Measurements from ENCODE around the gene ELOVL3. TPM values are rescaled to one million over a fixed set of nuclear protein-coding genes. Genes with fewer than 3 reads are reported as not detected.

The ELOVL3 gene
- polyA plus RNA-seq, 1 donor (not counting 4 experiments of a cell fraction or from before 2014, with no cell fraction given): 0.26 TPM

DNA sequence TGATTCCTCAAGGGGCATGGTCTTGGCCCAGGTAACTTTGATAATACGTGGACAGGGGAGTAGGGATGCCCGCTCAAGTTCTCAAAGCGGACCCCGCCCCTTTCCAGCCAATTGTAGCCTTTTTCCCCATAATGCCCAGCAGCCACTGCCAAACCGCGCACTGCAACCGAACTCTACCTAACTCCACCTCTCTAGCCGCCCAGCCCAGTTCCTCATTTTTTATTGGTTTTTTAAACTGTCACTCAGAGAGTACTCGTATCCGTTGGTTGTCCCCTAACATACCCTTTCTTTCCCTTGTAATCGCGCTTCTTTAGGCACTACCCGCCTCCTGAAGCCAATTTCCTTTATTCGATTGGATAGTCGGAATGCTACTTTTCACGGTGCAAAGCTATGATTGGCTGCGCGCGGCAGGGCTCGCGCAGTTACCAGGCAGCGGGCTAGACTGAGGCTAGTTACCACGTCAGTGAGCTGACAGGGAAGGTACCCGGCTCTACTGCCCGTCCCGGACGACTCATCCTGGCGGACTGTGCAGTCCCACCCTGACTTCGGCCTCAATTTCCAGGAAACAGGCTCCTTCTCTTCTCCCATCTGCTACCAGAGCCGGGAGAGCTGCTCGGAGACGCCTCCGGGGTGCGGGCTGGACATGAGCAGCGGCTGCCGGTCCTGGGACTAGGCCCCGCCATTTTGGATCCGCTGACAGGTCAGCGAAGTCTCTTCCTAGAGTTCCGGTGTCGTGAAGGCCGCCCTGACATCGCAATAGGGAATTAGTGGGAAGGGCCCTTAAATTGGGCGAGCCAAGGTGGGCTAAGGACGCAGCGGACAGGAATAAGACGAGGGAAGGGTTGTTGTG is 19.2 kb downstream of the ELOVL3 start, which contains the start of gene GBF1:
TSS of gene GBF1 (plus strand) at position 451 of the 850 bp plus-strand sequence. CDS start 13,407 bp downstream, outside the sequence.
- peak within 1 kb of the TSS; percentile 92 for H3K9ac ChIP-seq (ENCODE audit: control insufficient read depth, extremely low read depth, insufficient read depth, low read length)
- H3K27me3 ChIP-seq (ENCODE audit: control insufficient read depth, extremely low read depth, insufficient read depth, low read length): peaks cover 10% of the 10 kb centered on the region
- peak within 1 kb of the TSS; percentile 75 for H3K27ac ChIP-seq (ENCODE audit: control insufficient read depth, insufficient read depth, low read length)
- peak within 1 kb of the TSS; percentile 95 for H2AFZ ChIP-seq (ENCODE audit: control insufficient read depth, low read length)
- peaks cover 15% of the 10 kb centered on the region for H4K20me1 ChIP-seq (ENCODE audit: control insufficient read depth, extremely low read depth, insufficient read depth, low read length)
- FAIRE-seq (peak; percentile 79), DNase-seq (ENCODE audit: low read depth, low spot score) (peak; percentile 96)
- H3K4me3 ChIP-seq (ENCODE audit: control insufficient read depth in 2 of 3, extremely low read depth in 1 of 3, insufficient read depth in 2 of 3, low read depth in 1 of 3, low read length in 3 of 3): peak within 1 kb of the TSS; percentile 65 to 99 (median 97)
- H3K9me3 ChIP-seq (ENCODE audit: control insufficient read depth, low read depth, low read length): no peaks in the 10 kb centered on the region
- peaks cover 48% of the 10 kb centered on the region for H3K79me2 ChIP-seq (ENCODE audit: control insufficient read depth, insufficient read depth, low read length)
- peaks cover 0 to 2% of the 10 kb centered on the region in 2 experiments for H3K36me3 ChIP-seq (ENCODE audit: control insufficient read depth in 2 of 2, extremely low read depth in 1 of 2, insufficient read depth in 2 of 2, low read length in 2 of 2)
- no peak for TF ChIP-seq EZH2 (IDR thresholded peaks at IDR 0.05; ENCODE audit: low read length)
- TF ChIP-seq CTCF (optimal IDR thresholded peaks at IDR 0.05 in 1 of 3, IDR thresholded peaks at IDR 0.05 in 1 of 3, conservative IDR thresholded peaks at IDR 0.05 in 1 of 3; ENCODE audit: extremely low read depth in 1 of 3, insufficient read depth in 2 of 3, low read length in 3 of 3): no peak
- dilution Hi-C loops (cut with MboI; ENCODE audit: extremely low pct_ligation_motif_present, low sequenced_read_pairs): no loop called here
- H3K4me2 ChIP-seq (ENCODE audit: control insufficient read depth, extremely low read depth, insufficient read depth, low read depth, low read length): peak within 1 kb of the TSS; percentile 95
- peaks cover 5% of the 10 kb centered on the region for H3K9me1 ChIP-seq (ENCODE audit: control insufficient read depth, extremely low read depth, insufficient read depth, low read length)
- H3K4me1 ChIP-seq (ENCODE audit: control insufficient read depth, extremely low read depth, insufficient read depth, low read length): peaks cover 38% of the 10 kb centered on the region

DNA sequence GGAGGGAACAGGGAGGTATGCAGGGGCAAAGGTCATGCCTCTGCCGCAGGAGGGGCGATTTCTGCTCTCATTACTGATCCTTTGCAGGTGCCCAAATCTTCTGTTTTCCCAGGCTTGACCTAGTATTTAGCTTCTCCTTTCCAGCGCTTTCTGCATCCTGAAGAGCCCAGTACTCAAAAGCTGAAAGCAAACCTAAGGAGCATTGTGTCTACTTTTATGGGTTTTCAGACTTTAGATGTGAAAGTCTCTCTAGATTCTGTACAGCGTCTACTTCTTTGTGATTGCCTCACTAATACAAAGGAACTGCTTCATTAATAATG is 19.8 kb downstream of the ELOVL3 start:
- Histone ChIP-seq H3K9me1 (ENCODE audit: control insufficient read depth, extremely low read depth, insufficient read depth, low read length) (peaks cover 5% of the 10 kb centered on the region), H3K4me1 (ENCODE audit: control insufficient read depth, extremely low read depth, insufficient read depth, low read length) (peaks cover 38% of the 10 kb centered on the region), H3K9me3 (ENCODE audit: control insufficient read depth, low read depth, low read length) (no peaks in the 10 kb centered on the region), H3K27me3 (ENCODE audit: control insufficient read depth, extremely low read depth, insufficient read depth, low read length) (peaks cover 4% of the 10 kb centered on the region), H4K20me1 (ENCODE audit: control insufficient read depth, extremely low read depth, insufficient read depth, low read length) (peaks cover 15% of the 10 kb centered on the region), H3K4me2 (ENCODE audit: control insufficient read depth, extremely low read depth, insufficient read depth, low read depth, low read length) (peak overlapping the region; percentile 95), H2AFZ (ENCODE audit: control insufficient read depth, low read length) (peak overlapping the region; percentile 91), H3K79me2 (ENCODE audit: control insufficient read depth, insufficient read depth, low read length) (peaks cover 54% of the 10 kb centered on the region), H3K27ac (ENCODE audit: control insufficient read depth, insufficient read depth, low read length) (peak overlapping the region; percentile 75), H3K36me3 (ENCODE audit: control insufficient read depth in 2 of 2, extremely low read depth in 1 of 2, insufficient read depth in 2 of 2, low read length in 2 of 2) (peaks cover 0 to 2% of the 10 kb centered on the region in 2 experiments), H3K4me3 (ENCODE audit: control insufficient read depth in 2 of 3, extremely low read depth in 1 of 3, insufficient read depth in 2 of 3, low read depth in 1 of 3, low read length in 3 of 3) (peak overlapping the region; percentile 65 to 99 (median 97)), H3K9ac (ENCODE audit: control insufficient read depth, extremely low read depth, insufficient read depth, low read length) (peak overlapping the region; percentile 92)
- no peak for FAIRE-seq
- TF ChIP-seq CTCF (optimal IDR thresholded peaks at IDR 0.05 in 1 of 3, IDR thresholded peaks at IDR 0.05 in 1 of 3, conservative IDR thresholded peaks at IDR 0.05 in 1 of 3; ENCODE audit: extremely low read depth in 1 of 3, insufficient read depth in 2 of 3, low read length in 3 of 3) (no peak), EZH2 (IDR thresholded peaks at IDR 0.05; ENCODE audit: low read length) (no peak)
- no peak for DNase-seq (ENCODE audit: low read depth, low spot score)
- dilution Hi-C loops (cut with MboI; ENCODE audit: extremely low pct_ligation_motif_present, low sequenced_read_pairs): no loop called here

All from keratinocyte (primary cell).